Measurements from ENCODE around the gene GPA33. TPM values are rescaled to one million over a fixed set of nuclear protein-coding genes. Genes with fewer than 3 reads are reported as not detected.

GPA33 gene, protein sequence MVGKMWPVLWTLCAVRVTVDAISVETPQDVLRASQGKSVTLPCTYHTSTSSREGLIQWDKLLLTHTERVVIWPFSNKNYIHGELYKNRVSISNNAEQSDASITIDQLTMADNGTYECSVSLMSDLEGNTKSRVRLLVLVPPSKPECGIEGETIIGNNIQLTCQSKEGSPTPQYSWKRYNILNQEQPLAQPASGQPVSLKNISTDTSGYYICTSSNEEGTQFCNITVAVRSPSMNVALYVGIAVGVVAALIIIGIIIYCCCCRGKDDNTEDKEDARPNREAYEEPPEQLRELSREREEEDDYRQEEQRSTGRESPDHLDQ
- total RNA-seq: under 1 TPM; 0.31 to 0.32 TPM
- long read RNA-seq, partial matches to known transcripts: 0 of 2 reads
- long read RNA-seq, other reads (novel, unspliced or antisense): 2 of 2 reads

- no peak for ATAC-seq
- intact Hi-C loops (cut with DNase I): no loop called here
- DNase-seq: no peak
These were observed at the start of gene GPA33 for GRCh38 chr1:167090314-167090942. TSS of gene GPA33 (minus strand) at chr1:167090377. CDS start at chr1:167090287, 90 bp downstream.

GRCh38 chr1:167138703-167139102, 48.5 kb upstream of the GPA33 start:
- ATAC-seq (no peak), DNase-seq (no peak)
- intact Hi-C loops (cut with DNase I): no loop called here

GRCh38 chr1:167137793-167138510, 47.8 kb upstream of the GPA33 start:
- no peak for ATAC-seq
- DNase-seq: no peak
- intact Hi-C loops (cut with DNase I): no loop called here

DNA sequence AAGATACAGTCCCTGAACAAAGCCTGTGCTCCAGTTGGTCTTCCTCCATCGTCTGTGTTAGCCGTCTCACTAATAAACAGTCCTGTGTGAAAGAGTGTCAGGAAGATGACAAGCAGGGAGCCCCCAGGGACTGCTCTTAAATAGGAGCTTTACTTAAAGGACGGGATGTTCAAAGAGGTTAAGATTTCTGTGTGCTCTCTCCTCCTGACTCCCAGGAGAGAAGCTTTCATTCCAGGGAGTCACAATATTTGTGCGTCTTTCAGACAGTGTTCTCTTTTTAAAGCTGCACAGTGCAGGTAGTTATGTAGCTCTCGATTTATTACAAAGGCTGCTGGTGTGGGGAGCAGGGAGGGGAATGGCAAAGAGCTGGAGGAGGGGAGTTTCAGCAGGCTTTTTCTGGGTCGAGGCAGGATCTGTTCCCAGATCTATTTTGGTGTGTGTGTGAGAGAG, 47.2 kb upstream of the GPA33 start:
- DNase-seq: no peak
- intact Hi-C loops (cut with DNase I): no loop called here
- ATAC-seq: no peak

- no peak for DNase-seq
- intact Hi-C loops (cut with DNase I): no loop called here
- no peak for ATAC-seq
These were observed 46.6 kb upstream of the GPA33 start for GRCh38 chr1:167136806-167137205.

- DNase-seq (no peak), ATAC-seq (peak in 1 of 2 donors; percentile 86)
- intact Hi-C loops (cut with DNase I): no loop called here
These were observed 46.0 kb upstream of the GPA33 start for GRCh38 chr1:167136191-167136614.

GRCh38 chr1:167135281-167135840, 45.2 kb upstream of the GPA33 start:
- intact Hi-C loops (cut with DNase I): no loop called here
- ATAC-seq (no peak), DNase-seq (no peak)

GRCh38 chr1:167132301-167133010, 42.3 kb upstream of the GPA33 start:
- intact Hi-C loops (cut with DNase I): no loop called here
- ATAC-seq: peak in 1 of 2 donors; percentile 34
- no peak for DNase-seq

DNA sequence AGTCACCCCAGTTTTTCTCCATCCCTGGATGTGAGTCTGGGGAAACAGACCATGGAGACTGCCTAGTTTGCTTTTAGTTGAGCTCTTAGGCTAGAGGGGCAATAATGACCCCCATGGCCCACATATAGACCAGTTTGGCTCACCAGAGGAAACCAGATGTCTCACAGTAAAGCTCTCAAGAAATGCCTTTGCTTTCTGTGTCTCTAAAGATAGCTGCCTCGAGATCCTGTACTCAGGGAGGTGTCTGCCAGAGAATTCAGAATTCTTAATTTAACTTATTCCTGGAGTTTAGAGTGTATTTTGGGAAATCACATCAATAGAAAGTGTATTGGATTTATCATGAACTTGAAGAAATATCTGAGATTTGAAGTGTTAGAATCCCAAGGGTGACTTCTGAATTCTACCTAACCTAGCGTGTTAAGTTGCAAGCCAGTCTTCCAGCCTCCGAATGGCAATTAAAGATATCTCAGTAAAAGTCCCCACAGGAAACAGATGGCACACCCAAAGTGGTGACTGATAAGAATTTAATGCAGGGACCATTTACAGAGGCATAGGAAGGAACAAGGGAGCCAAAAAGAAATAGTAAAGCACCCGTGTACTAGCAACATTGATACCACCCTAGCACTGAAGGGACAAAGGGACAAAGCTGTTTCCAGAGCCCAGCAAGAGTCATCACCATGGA, 40.8 kb upstream of the GPA33 start:
- intact Hi-C loops (cut with DNase I): no loop called here
- no peak for ATAC-seq
- DNase-seq: no peak

GRCh38 chr1:167128261-167129227, 38.4 kb upstream of the GPA33 start:
- intact Hi-C loops (cut with DNase I): no loop called here
- DNase-seq (no peak), ATAC-seq (no peak)

GRCh38 chr1:167127661-167128060, 37.5 kb upstream of the GPA33 start:
- ATAC-seq (no peak), DNase-seq (no peak)
- intact Hi-C loops (cut with DNase I): no loop called here

- intact Hi-C loops (cut with DNase I): no loop called here
- DNase-seq (no peak), ATAC-seq (no peak)
These were observed 37.1 kb upstream of the GPA33 start for GRCh38 chr1:167127236-167127635.

GRCh38 chr1:167126811-167127210, 36.6 kb upstream of the GPA33 start:
- intact Hi-C loops (cut with DNase I): no loop called here
- DNase-seq (no peak), ATAC-seq (peak in 1 of 2 donors; percentile 14)

DNA sequence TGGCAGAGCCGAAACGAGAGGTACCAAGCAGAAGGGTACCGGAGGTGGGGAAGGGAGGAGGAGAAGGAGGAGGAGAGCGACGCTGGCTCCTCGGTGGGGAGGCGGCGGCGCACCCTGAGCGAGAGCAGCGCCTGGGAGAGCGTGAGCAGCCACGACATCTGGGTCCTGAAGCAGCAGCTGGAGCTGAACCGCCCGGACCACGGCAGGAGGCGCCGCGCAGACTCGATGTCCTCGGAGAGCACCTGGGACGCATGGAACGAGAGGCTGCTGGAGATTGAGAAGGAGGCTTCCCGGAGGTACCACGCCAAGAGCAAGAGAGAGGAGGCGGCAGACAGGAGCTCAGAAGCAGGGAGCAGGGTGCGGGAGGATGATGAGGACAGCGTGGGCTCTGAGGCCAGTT, 36.1 kb upstream of the GPA33 start:
- no peak for DNase-seq
- no peak for ATAC-seq
- intact Hi-C loops (cut with DNase I): no loop called here

GRCh38 chr1:167122568-167122967, 32.4 kb upstream of the GPA33 start:
- ATAC-seq: no peak
- DNase-seq: no peak
- intact Hi-C loops (cut with DNase I): no loop called here

DNA sequence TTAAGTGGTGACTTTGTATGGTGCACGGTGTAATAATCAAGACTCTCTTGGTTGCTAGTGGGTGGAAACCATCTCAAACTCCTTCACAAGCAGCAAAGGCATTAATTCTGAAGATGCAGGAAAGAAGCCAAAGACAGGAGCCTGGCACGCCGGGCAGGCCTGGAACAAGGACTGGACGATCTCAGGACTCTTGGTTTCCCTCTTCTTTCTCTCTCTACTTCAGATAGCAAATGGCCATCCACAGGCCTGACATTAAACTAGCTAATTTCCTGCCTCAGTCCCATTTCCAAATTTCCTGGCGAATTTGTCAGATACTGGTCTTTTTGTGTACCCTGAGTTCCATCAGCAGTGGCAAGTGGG, 31.9 kb upstream of the GPA33 start:
- no peak for DNase-seq
- ATAC-seq: no peak
- intact Hi-C loops (cut with DNase I): no loop called here

- intact Hi-C loops (cut with DNase I): no loop called here
- peak; percentile 71 to 89 for ATAC-seq
- DNase-seq: peak; percentile 62
These were observed 31.4 kb upstream of the GPA33 start for GRCh38 chr1:167121375-167122120.

Measured in left cardiac atrium (tissue), 4 donors.